Calu3 (cell line): ENCODE results near the gene BCO2. TPM values are rescaled to one million over a fixed set of nuclear protein-coding genes. Genes with fewer than 3 reads are reported as not detected.

Experiments
- BruUV-seq: library from RNA; stranded (reverse); fragments of 400-500 nt; replicated peaks from 2 replicates; lab custom pipeline; 2021; lab: Mats Ljungman, UMichigan
- CTCF ChIA-PET: fragments of 300-600 bp; sonication (Branson Sonifier 250); formaldehyde crosslinking; loops from one replicate; lab custom pipeline; 2022; ENCODE audit warnings: antibody characterized with exemption; lab: Charles Lee
- DNase-seq: peaks from one replicate; pipeline ENCODE4 v3.0.0; 2022
- H3K27ac Mint-ChIP-seq: one replicate; pipeline ENCODE4 v1.8.0; 2022; ENCODE audit warnings: mixed read lengths; ENCODE audit not compliant: unreplicated experiment
- H3K27me3 Mint-ChIP-seq: one replicate; pipeline ENCODE4 v1.8.0; 2022; ENCODE audit warnings: mixed read lengths; ENCODE audit not compliant: unreplicated experiment
- H3K36me3 Mint-ChIP-seq: one replicate; pipeline ENCODE4 v1.8.0; 2022; ENCODE audit warnings: mild to moderate bottlenecking, moderate library complexity, mixed read lengths; ENCODE audit not compliant: insufficient read depth, unreplicated experiment
- H3K4me1 Mint-ChIP-seq: one replicate; pipeline ENCODE4 v1.8.0; 2022; ENCODE audit warnings: mild to moderate bottlenecking, low read depth, mixed read lengths; ENCODE audit not compliant: unreplicated experiment
- H3K4me3 Mint-ChIP-seq: one replicate; pipeline ENCODE4 v1.8.0; 2022; ENCODE audit warnings: mild to moderate bottlenecking, low read depth, moderate library complexity, mixed read lengths; ENCODE audit not compliant: unreplicated experiment
- H3K9me3 Mint-ChIP-seq: one replicate; pipeline ENCODE4 v1.8.0; 2022; ENCODE audit warnings: low read depth, mixed read lengths; ENCODE audit not compliant: unreplicated experiment
- CTCF ChIP-seq: fragments of 200-600 bp; IDR thresholded peaks from one replicate; pipeline ENCODE4 v1.8.0; 2022; ENCODE audit warnings: antibody characterized with exemption; ENCODE audit not compliant: unreplicated experiment
- intact Hi-C: fragments of 100-400 bp; cut with micrococcal nuclease; formaldehyde crosslinking; loops from one replicate; pipeline ENCODE4 v1.10.0; 2022; ENCODE audit not compliant: unreplicated experiment
- total RNA-seq: library from RNA; stranded (reverse); gene quantifications from 2 replicates; pipeline ENCODE4 v1.2.3, GENCODE V29; 2022

Gene BCO2
- total RNA-seq, 1 experiment from 2014 or later: 13.8 TPM

DNA sequence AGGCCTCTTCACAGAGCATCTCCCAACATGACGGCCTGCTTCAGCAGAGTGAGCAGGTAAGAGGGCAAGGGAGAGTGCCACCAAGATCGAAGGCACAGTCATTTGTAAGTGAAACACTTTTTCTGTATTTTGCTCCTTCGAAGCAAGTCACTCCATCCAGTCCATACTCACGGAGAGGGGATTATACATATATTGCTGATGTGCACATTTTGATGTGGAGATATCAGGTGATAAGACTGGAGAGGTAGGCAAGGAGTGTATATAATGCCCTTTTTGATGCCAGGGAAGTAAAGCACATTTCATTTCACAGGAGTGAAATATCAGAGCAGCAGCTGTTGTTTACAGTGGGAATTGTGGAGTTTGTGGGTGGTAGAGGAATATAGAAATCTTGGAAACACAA lies 62.1 kb downstream of the BCO2 start:
- H3K36me3 Mint-ChIP-seq: peaks cover 10% of the 10 kb centered on the region
- H3K27me3 Mint-ChIP-seq: no peaks in the 10 kb centered on the region
- CTCF ChIA-PET: no interaction called here
- no peaks in the 10 kb centered on the region for H3K4me1 Mint-ChIP-seq
- intact Hi-C loops: no loop called here
- BruUV-seq: no TSS peak
- H3K4me3 Mint-ChIP-seq: no peak overlapping the region
- no peak for TF ChIP-seq CTCF
- no peak for DNase-seq
- peaks cover 2% of the 10 kb centered on the region for H3K9me3 Mint-ChIP-seq
- H3K27ac Mint-ChIP-seq: no peak overlapping the region

GRCh38 chr11:112238041-112238440 lies 62.7 kb downstream of the BCO2 start:
- Mint-ChIP-seq H3K27me3 (no peaks in the 10 kb centered on the region), H3K9me3 (peaks cover 2% of the 10 kb centered on the region), H3K27ac (no peak overlapping the region), H3K4me1 (no peaks in the 10 kb centered on the region), H3K4me3 (no peak overlapping the region), H3K36me3 (peaks cover 13% of the 10 kb centered on the region)
- CTCF ChIA-PET: no interaction called here
- intact Hi-C loops: no loop called here
- TF ChIP-seq CTCF: no peak
- no TSS peak for BruUV-seq
- DNase-seq: no peak

- DNase-seq: no peak
- H3K9me3 Mint-ChIP-seq: peaks cover 14% of the 10 kb centered on the region
- H3K27me3 Mint-ChIP-seq: no peaks in the 10 kb centered on the region
- no TSS peak for BruUV-seq
- intact Hi-C loops: no loop called here
- H3K4me1 Mint-ChIP-seq: no peaks in the 10 kb centered on the region
- H3K4me3 Mint-ChIP-seq: no peak overlapping the region
- no peak overlapping the region for H3K27ac Mint-ChIP-seq
- CTCF ChIA-PET: no interaction called here
- H3K36me3 Mint-ChIP-seq: peaks cover 13% of the 10 kb centered on the region
- no peak for TF ChIP-seq CTCF
Observed at GRCh38 chr11:112241486-112241885, 66.2 kb downstream of the BCO2 start.

- TF ChIP-seq CTCF: no peak
- intact Hi-C loops: no loop called here
- Mint-ChIP-seq H3K27me3 (no peaks in the 10 kb centered on the region), H3K9me3 (peaks cover 12% of the 10 kb centered on the region), H3K4me1 (no peaks in the 10 kb centered on the region), H3K4me3 (no peak overlapping the region), H3K27ac (no peak overlapping the region), H3K36me3 (peaks cover 5% of the 10 kb centered on the region)
- no TSS peak for BruUV-seq
- no peak for DNase-seq
- CTCF ChIA-PET: no interaction called here
Observed at GRCh38 chr11:112247201-112247600, 71.9 kb downstream of the BCO2 start.

- CTCF ChIA-PET: no interaction called here
- no peaks in the 10 kb centered on the region for H3K36me3 Mint-ChIP-seq
- intact Hi-C loops: no loop called here
- DNase-seq: no peak
- no peak for TF ChIP-seq CTCF
- H3K27me3 Mint-ChIP-seq: no peaks in the 10 kb centered on the region
- no peak overlapping the region for H3K4me3 Mint-ChIP-seq
- no peaks in the 10 kb centered on the region for H3K4me1 Mint-ChIP-seq
- H3K9me3 Mint-ChIP-seq: peaks cover 11% of the 10 kb centered on the region
- H3K27ac Mint-ChIP-seq: no peak overlapping the region
- BruUV-seq: no TSS peak
Observed at GRCh38 chr11:112248201-112248600, 72.9 kb downstream of the BCO2 start.
